DND-41 (cell line): Measurements from ENCODE around the gene JPH3.

Experiments
- ATAC-seq: fragments of 200-7000 bp; cut with Tn5 transposase; 3 replicates; pipeline ENCODE4 v1.9.1; 2021; ENCODE audit warnings: low read depth; ENCODE audit not compliant: insufficient read depth
- DNase-seq: peaks from one replicate; pipeline ENCODE4 v3.0.0-alpha.2; 2020
- H2AFZ ChIP-seq: 2 replicates; pipeline ENCODE4 v1.6.0; 2012; ENCODE audit warnings: low read depth, low read length
- H3K27ac ChIP-seq: 2 replicates; pipeline ENCODE4 v1.5.1; 2012; ENCODE audit warnings: low read length, inconsistent platforms
- H3K27me3 ChIP-seq: fragments of 200-600 bp; sonication (generic); 2 replicates; pipeline ENCODE4 v1.6.0; 2012; ENCODE audit warnings: low read length, mild to moderate bottlenecking, inconsistent platforms; ENCODE audit not compliant: insufficient read depth, poor library complexity
- H3K36me3 ChIP-seq: 2 replicates; pipeline ENCODE4 v1.5.1; 2012; ENCODE audit warnings: low read length, inconsistent platforms; ENCODE audit not compliant: insufficient read depth
- H3K4me1 ChIP-seq: 2 replicates; pipeline ENCODE4 v1.5.1; 2012; ENCODE audit warnings: mild to moderate bottlenecking, low read length; ENCODE audit not compliant: insufficient read depth
- H3K4me2 ChIP-seq: 2 replicates; pipeline ENCODE4 v1.6.0; 2012; ENCODE audit warnings: mild to moderate bottlenecking, moderate library complexity, low read length, inconsistent platforms; ENCODE audit not compliant: insufficient read depth
- H3K4me3 ChIP-seq, 2 experiments: fragments of 200-600 bp in 1 of 2; shearing (Covaris generic) in 1 of 2; 2 replicates each; pipeline ENCODE4 v1.5.1; 2012 to 2016; ENCODE audit warnings: inconsistent platforms in 2 of 2, low read length in 2 of 2, mild to moderate bottlenecking in 2 of 2, low read depth in 1 of 2, moderate library complexity in 1 of 2
- H3K79me2 ChIP-seq: 2 replicates; pipeline ENCODE4 v1.6.0; 2012; ENCODE audit warnings: low read length, inconsistent platforms; ENCODE audit not compliant: insufficient read depth
- H3K9ac ChIP-seq: 2 replicates; pipeline ENCODE4 v1.6.0; 2012; ENCODE audit warnings: low read depth, mild to moderate bottlenecking, inconsistent platforms, low read length, moderate library complexity
- H3K9me3 ChIP-seq: 2 replicates; pipeline ENCODE4 v1.5.1; 2012; ENCODE audit warnings: low read length, moderate library complexity, mild to moderate bottlenecking, inconsistent platforms; ENCODE audit not compliant: insufficient read depth, severe bottlenecking
- H4K20me1 ChIP-seq: 2 replicates; pipeline ENCODE4 v1.6.0; 2012; ENCODE audit warnings: low read length; ENCODE audit not compliant: insufficient read depth
- CTCF ChIP-seq: IDR thresholded peaks from 2 replicates; pipeline ENCODE4 v1.5.1; 2012; ENCODE audit warnings: borderline replicate concordance, low read length, moderate library complexity, mild to moderate bottlenecking; ENCODE audit not compliant: poor library complexity, severe bottlenecking; ENCODE audit errors: extremely low read depth
- EZH2 ChIP-seq: IDR thresholded peaks from 3 replicates; pipeline ENCODE4 v1.6.1; 2012; ENCODE audit warnings: borderline replicate concordance, low read depth, mild to moderate bottlenecking, moderate library complexity, low read length, inconsistent platforms; ENCODE audit not compliant: severe bottlenecking

JPH3 gene

GRCh38 chr16:87728026-87728425 lies 125.7 kb downstream of the JPH3 start:
- no peaks in the 10 kb centered on the region for H3K4me1 ChIP-seq
- H3K36me3 ChIP-seq: peaks cover 74% of the 10 kb centered on the region
- ATAC-seq (no peak), DNase-seq (no peak)
- no peak overlapping the region for H3K4me2 ChIP-seq
- no peak overlapping the region for H3K27ac ChIP-seq
- peaks cover 16% of the 10 kb centered on the region for H3K79me2 ChIP-seq
- H3K4me3 ChIP-seq: no peak overlapping the region
- no peak overlapping the region for H3K9ac ChIP-seq
- H2AFZ ChIP-seq: no peak overlapping the region
- H3K27me3 ChIP-seq: no peaks in the 10 kb centered on the region
- H4K20me1 ChIP-seq: peaks cover 19% of the 10 kb centered on the region; the same call in 1 of the 2 replicates
- no peak for TF ChIP-seq CTCF
- TF ChIP-seq EZH2: no peak
- no peaks in the 10 kb centered on the region for H3K9me3 ChIP-seq

GRCh38 chr16:87729266-87729954 lies 127.1 kb downstream of the JPH3 start:
- ATAC-seq (no peak), DNase-seq (no peak)
- no peak for TF ChIP-seq EZH2
- TF ChIP-seq CTCF: no peak
- Histone ChIP-seq H3K9me3 (no peaks in the 10 kb centered on the region), H3K79me2 (peaks cover 22% of the 10 kb centered on the region), H4K20me1 (peaks cover 25% of the 10 kb centered on the region; the same call in 1 of the 2 replicates), H3K9ac (no peak overlapping the region), H3K27ac (no peak overlapping the region), H3K27me3 (no peaks in the 10 kb centered on the region), H3K4me2 (no peak overlapping the region), H3K4me1 (no peaks in the 10 kb centered on the region), H2AFZ (no peak overlapping the region), H3K4me3 (no peak overlapping the region), H3K36me3 (peaks cover 78% of the 10 kb centered on the region)

GRCh38 chr16:87731607-87732006 lies 129.3 kb downstream of the JPH3 start:
- peaks cover 36% of the 10 kb centered on the region for H3K79me2 ChIP-seq
- H3K4me3 ChIP-seq: no peak overlapping the region
- DNase-seq (no peak), ATAC-seq (no peak)
- H2AFZ ChIP-seq: no peak overlapping the region
- H3K27me3 ChIP-seq: no peaks in the 10 kb centered on the region
- no peaks in the 10 kb centered on the region for H3K9me3 ChIP-seq
- H3K36me3 ChIP-seq: peaks cover 80% of the 10 kb centered on the region
- no peak overlapping the region for H3K9ac ChIP-seq
- TF ChIP-seq EZH2: no peak
- TF ChIP-seq CTCF: no peak
- H3K4me2 ChIP-seq: no peak overlapping the region
- H3K4me1 ChIP-seq: no peaks in the 10 kb centered on the region
- no peak overlapping the region for H3K27ac ChIP-seq
- H4K20me1 ChIP-seq: peaks cover 33% of the 10 kb centered on the region; the same call in 1 of the 2 replicates

GRCh38 chr16:87733190-87733589 lies 130.9 kb downstream of the JPH3 start:
- no peaks in the 10 kb centered on the region for H3K27me3 ChIP-seq
- peaks cover 45% of the 10 kb centered on the region for H3K79me2 ChIP-seq
- H4K20me1 ChIP-seq: peaks cover 32% of the 10 kb centered on the region
- no peaks in the 10 kb centered on the region for H3K4me1 ChIP-seq
- peaks cover 77% of the 10 kb centered on the region for H3K36me3 ChIP-seq
- no peak for DNase-seq
- no peak for ATAC-seq
- no peak overlapping the region for H3K4me2 ChIP-seq
- TF ChIP-seq CTCF (no peak), EZH2 (no peak)
- H2AFZ ChIP-seq: no peak overlapping the region
- H3K27ac ChIP-seq: no peak overlapping the region
- H3K9ac ChIP-seq: no peak overlapping the region
- no peaks in the 10 kb centered on the region for H3K9me3 ChIP-seq
- no peak overlapping the region for H3K4me3 ChIP-seq
